KOPT-K1 (cell line): ENCODE measurements around the gene RYR2.

Experiments
- H3K27ac ChIP-seq: fragments of 200-600 bp; sonication (generic); 2 replicates; pipeline ENCODE4 v1.5.1; 2016; ENCODE audit warnings: antibody characterized with exemption, mild to moderate bottlenecking, low read depth, low read length; ENCODE audit not compliant: poor library complexity, severe bottlenecking
- H3K36me3 ChIP-seq: fragments of 200-600 bp; sonication (generic); 2 replicates; pipeline ENCODE4 v1.5.1; 2017; ENCODE audit warnings: antibody characterized with exemption, mild to moderate bottlenecking, low read length, moderate library complexity; ENCODE audit not compliant: insufficient read depth
- H3K9me3 ChIP-seq: fragments of 200-600 bp; sonication (generic); 2 replicates; pipeline ENCODE4 v1.5.1; 2017; ENCODE audit warnings: antibody characterized with exemption, low read length, mild to moderate bottlenecking; ENCODE audit not compliant: insufficient read depth, poor library complexity, severe bottlenecking

Gene RYR2

GRCh38 chr1:237205400-237206064 is 163.5 kb downstream of the RYR2 start:
- H3K27ac ChIP-seq: no peak overlapping the region
- H3K9me3 ChIP-seq: no peaks in the 10 kb centered on the region
- no peaks in the 10 kb centered on the region for H3K36me3 ChIP-seq

GRCh38 chr1:237206065-237206414 is 164.1 kb downstream of the RYR2 start:
- no peaks in the 10 kb centered on the region for H3K9me3 ChIP-seq
- no peaks in the 10 kb centered on the region for H3K36me3 ChIP-seq
- H3K27ac ChIP-seq: no peak overlapping the region

- Histone ChIP-seq H3K9me3 (no peaks in the 10 kb centered on the region), H3K27ac (no peak overlapping the region), H3K36me3 (no peaks in the 10 kb centered on the region)
Observed at GRCh38 chr1:237211031-237211430, 169.0 kb downstream of the RYR2 start.

- H3K9me3 ChIP-seq: no peaks in the 10 kb centered on the region
- H3K27ac ChIP-seq: no peak overlapping the region
Observed at GRCh38 chr1:237211540-237211939, 169.6 kb downstream of the RYR2 start.

GRCh38 chr1:237219751-237220642 is 178.0 kb downstream of the RYR2 start:
- H3K9me3 ChIP-seq: no peaks in the 10 kb centered on the region
- no peaks in the 10 kb centered on the region for H3K36me3 ChIP-seq
- H3K27ac ChIP-seq: no peak overlapping the region

More at GRCh38 chr1:237211540-237211939, 169.6 kb downstream of the RYR2 start:
- no peaks in the 10 kb centered on the region for H3K36me3 ChIP-seq

GRCh38 chr1:237223419-237223818 is 181.4 kb downstream of the RYR2 start:
- no peak overlapping the region for H3K27ac ChIP-seq
- no peaks in the 10 kb centered on the region for H3K36me3 ChIP-seq
- no peaks in the 10 kb centered on the region for H3K9me3 ChIP-seq

GRCh38 chr1:237226177-237226944 is 184.4 kb downstream of the RYR2 start:
- Histone ChIP-seq H3K27ac (no peak overlapping the region), H3K9me3 (no peaks in the 10 kb centered on the region), H3K36me3 (no peaks in the 10 kb centered on the region)

GRCh38 chr1:237227476-237227875 is 185.5 kb downstream of the RYR2 start:
- Histone ChIP-seq H3K27ac (no peak overlapping the region), H3K36me3 (no peaks in the 10 kb centered on the region), H3K9me3 (no peaks in the 10 kb centered on the region)

- H3K9me3 ChIP-seq: no peaks in the 10 kb centered on the region
- no peak overlapping the region for H3K27ac ChIP-seq
- H3K36me3 ChIP-seq: no peaks in the 10 kb centered on the region
Observed at GRCh38 chr1:237228421-237228820, 186.4 kb downstream of the RYR2 start.

GRCh38 chr1:237229333-237229732 is 187.3 kb downstream of the RYR2 start:
- no peaks in the 10 kb centered on the region for H3K36me3 ChIP-seq
- no peak overlapping the region for H3K27ac ChIP-seq

GRCh38 chr1:237232501-237232900 is 190.5 kb downstream of the RYR2 start:
- Histone ChIP-seq H3K27ac (no peak overlapping the region), H3K9me3 (no peaks in the 10 kb centered on the region), H3K36me3 (no peaks in the 10 kb centered on the region)

More at GRCh38 chr1:237229333-237229732, 187.3 kb downstream of the RYR2 start:
- no peaks in the 10 kb centered on the region for H3K9me3 ChIP-seq

GRCh38 chr1:237235091-237235490 is 193.1 kb downstream of the RYR2 start:
- Histone ChIP-seq H3K9me3 (no peaks in the 10 kb centered on the region), H3K27ac (no peak overlapping the region)

GRCh38 chr1:237237721-237238120 is 195.7 kb downstream of the RYR2 start:
- Histone ChIP-seq H3K9me3 (no peaks in the 10 kb centered on the region), H3K36me3 (no peaks in the 10 kb centered on the region), H3K27ac (no peak overlapping the region)

More at GRCh38 chr1:237235091-237235490, 193.1 kb downstream of the RYR2 start:
- H3K36me3 ChIP-seq: no peaks in the 10 kb centered on the region

GRCh38 chr1:237239248-237239647 is 197.3 kb downstream of the RYR2 start:
- no peaks in the 10 kb centered on the region for H3K36me3 ChIP-seq

GRCh38 chr1:237241038-237241437 is 199.1 kb downstream of the RYR2 start:
- Histone ChIP-seq H3K9me3 (no peaks in the 10 kb centered on the region), H3K27ac (no peak overlapping the region)

More at GRCh38 chr1:237239248-237239647, 197.3 kb downstream of the RYR2 start:
- no peaks in the 10 kb centered on the region for H3K9me3 ChIP-seq
- no peak overlapping the region for H3K27ac ChIP-seq

More at GRCh38 chr1:237241038-237241437, 199.1 kb downstream of the RYR2 start:
- H3K36me3 ChIP-seq: no peaks in the 10 kb centered on the region
